ENCODE results near the gene GNB1. TPM values are rescaled to one million over a fixed set of nuclear protein-coding genes. Genes with fewer than 3 reads are reported as not detected.

Gene GNB1
- polyA plus RNA-seq, 3 donors: 41.9 to 357 (median 111) TPM

DNA sequence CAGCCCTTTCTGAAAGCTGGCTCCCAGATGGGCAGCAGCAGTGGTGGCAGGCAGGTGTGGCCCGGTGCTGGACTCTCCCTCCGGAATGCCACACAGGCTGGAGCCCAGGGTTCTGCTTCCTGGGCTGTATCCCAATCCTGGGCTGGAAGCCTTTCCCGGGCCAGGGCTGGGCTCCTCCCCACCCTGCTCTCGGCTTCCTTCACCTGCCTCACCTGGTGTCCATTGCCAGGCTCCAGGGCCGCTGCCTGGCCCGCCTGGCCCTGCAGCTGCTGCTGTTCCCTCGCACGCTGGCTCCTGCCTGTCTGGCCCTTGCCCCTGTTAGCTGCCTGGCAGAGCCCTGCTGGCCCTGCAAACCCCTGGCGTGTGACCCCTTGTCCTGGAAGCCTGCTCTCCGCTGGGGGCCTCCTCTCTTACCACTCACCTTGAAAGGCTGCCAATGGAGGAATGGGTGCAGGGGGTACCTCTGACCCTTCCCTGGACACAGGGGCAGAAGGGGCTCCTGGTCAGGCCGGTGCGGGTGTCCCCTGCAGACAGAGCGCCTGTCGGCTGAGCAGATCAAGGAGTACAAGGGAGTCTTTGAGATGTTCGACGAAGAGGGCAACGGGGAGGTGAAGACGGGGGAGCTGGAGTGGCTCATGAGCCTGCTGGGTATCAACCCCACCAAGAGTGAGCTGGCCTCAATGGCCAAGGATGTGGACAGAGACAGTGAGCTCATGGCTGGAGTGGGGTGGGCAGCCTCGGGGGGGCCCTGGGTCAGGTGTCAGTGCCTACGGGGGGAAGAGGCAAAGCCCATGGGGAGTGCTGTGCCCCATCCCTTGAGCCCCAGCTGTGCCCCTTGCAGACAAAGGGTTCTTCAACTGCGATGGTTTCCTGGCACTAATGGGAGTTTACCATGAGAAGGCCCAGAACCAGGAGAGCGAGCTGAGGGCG, 25.3 kb upstream of the GNB1 start:
- Histone ChIP-seq H3K27me3 (ENCODE audit: control insufficient read depth in 2 of 2, insufficient read depth in 2 of 2, low read length in 2 of 2) (peaks cover 0 to 14% of the 10 kb centered on the region in 2 donors), H3K4me3 (replicated peaks in 1 of 3; ENCODE audit: low read depth in 2 of 3, low read length in 3 of 3) (no peak overlapping the region), H2AFZ (ENCODE audit: insufficient read depth, low read depth, low read length, poor library complexity, severe bottlenecking) (no peak overlapping the region), H3K36me3 (replicated peaks in 1 of 2; ENCODE audit: control insufficient read depth in 1 of 2, insufficient read depth in 2 of 2, low read length in 2 of 2) (no peaks in the 10 kb centered on the region), H3K9ac (ENCODE audit: insufficient read depth, low read length, poor library complexity, severe bottlenecking) (no peak overlapping the region), H3K9me3 (replicated peaks in 1 of 2; ENCODE audit: control insufficient read depth in 1 of 2, insufficient read depth in 1 of 2, low read length in 2 of 2) (no peaks in the 10 kb centered on the region), H3K4me2 (replicated peaks; ENCODE audit: extremely low read depth, low read length, poor library complexity, severe bottlenecking) (no peak overlapping the region), H3K79me2 (ENCODE audit: insufficient read depth, low read length) (no peaks in the 10 kb centered on the region), H4K20me1 (ENCODE audit: insufficient read depth, low read length) (no peaks in the 10 kb centered on the region), H3K4me1 (ENCODE audit: control insufficient read depth in 1 of 2, insufficient read depth in 2 of 2, low read length in 2 of 2) (peaks cover 13 to 19% of the 10 kb centered on the region in 2 donors), H3K27ac (ENCODE audit: low read depth in 1 of 2, low read length in 2 of 2) (no peak overlapping the region)
- no peak for TF ChIP-seq CTCF (IDR thresholded peaks at IDR 0.05)
- no peak for DNase-seq
- intact Hi-C loops (cut with micrococcal nuclease): loop anchor here (5.0 to 10.0 kb wide), 2 partner anchors 219 to 286 kb away; no protein-coding TSS in a partner anchor
- 93% methylated on average over 19 of the region's 23 CpGs for WGBS (ENCODE audit: insufficient coverage)
- no peak overlapping the region for H3K27ac Mint-ChIP-seq
- H3K4me3 Mint-ChIP-seq: peak overlapping the region in 1 of 2 donors; percentile 15
- H3K9me3 Mint-ChIP-seq: peaks cover 0 to 7% (median 0%) of the 10 kb centered on the region in 7 donors
- H3K4me1 Mint-ChIP-seq: peaks cover 7% of the 10 kb centered on the region
- H3K27me3 Mint-ChIP-seq (ENCODE audit: low read depth in 3 of 3): peaks cover 3 to 22% (median 17%) of the 10 kb centered on the region in 3 donors
- no peaks in the 10 kb centered on the region for H3K36me3 Mint-ChIP-seq

GRCh38 chr1:1914971-1915692, 24.2 kb upstream of the GNB1 start, which contains the start of gene CALML6:
Gene CALML6 (plus strand): TSS chr1:1915260. CDS start chr1:1915281, 21 bp downstream.
- no peak within 1 kb of the TSS for H3K4me3 Mint-ChIP-seq
- H3K36me3 Mint-ChIP-seq: no peaks in the 10 kb centered on the region
- no peak within 1 kb of the TSS for H3K27ac ChIP-seq (ENCODE audit: low read depth in 1 of 2, low read length in 2 of 2)
- H3K9me3 Mint-ChIP-seq: peaks cover 0 to 4% (median 0%) of the 10 kb centered on the region in 7 donors
- no peak for DNase-seq
- 92% methylated on average over 11 of the region's 15 CpGs for WGBS (ENCODE audit: insufficient coverage)
- H3K36me3 ChIP-seq (replicated peaks in 1 of 2; ENCODE audit: control insufficient read depth in 1 of 2, insufficient read depth in 2 of 2, low read length in 2 of 2): no peaks in the 10 kb centered on the region
- H2AFZ ChIP-seq (ENCODE audit: insufficient read depth, low read depth, low read length, poor library complexity, severe bottlenecking): no peak within 1 kb of the TSS
- no peak within 1 kb of the TSS for H3K4me3 ChIP-seq (replicated peaks in 1 of 3; ENCODE audit: low read depth in 2 of 3, low read length in 3 of 3)
- H3K27me3 ChIP-seq (ENCODE audit: control insufficient read depth in 2 of 2, insufficient read depth in 2 of 2, low read length in 2 of 2): peaks cover 0 to 18% of the 10 kb centered on the region in 2 donors
- H3K27ac Mint-ChIP-seq: no peak within 1 kb of the TSS
- peaks cover 13 to 19% of the 10 kb centered on the region in 2 donors for H3K4me1 ChIP-seq (ENCODE audit: control insufficient read depth in 1 of 2, insufficient read depth in 2 of 2, low read length in 2 of 2)
- TF ChIP-seq CTCF (IDR thresholded peaks at IDR 0.05): no peak
- no peak within 1 kb of the TSS for H3K9ac ChIP-seq (ENCODE audit: insufficient read depth, low read length, poor library complexity, severe bottlenecking)
- intact Hi-C loops (cut with micrococcal nuclease): loop anchor here (5.0 to 10.0 kb wide), 2 partner anchors 220 to 287 kb away; no protein-coding TSS in a partner anchor
- H3K4me2 ChIP-seq (replicated peaks; ENCODE audit: extremely low read depth, low read length, poor library complexity, severe bottlenecking): no peak within 1 kb of the TSS
- H4K20me1 ChIP-seq (ENCODE audit: insufficient read depth, low read length): no peaks in the 10 kb centered on the region
- H3K9me3 ChIP-seq (replicated peaks in 1 of 2; ENCODE audit: control insufficient read depth in 1 of 2, insufficient read depth in 1 of 2, low read length in 2 of 2): no peaks in the 10 kb centered on the region
- H3K4me1 Mint-ChIP-seq: peaks cover 7% of the 10 kb centered on the region
- H3K27me3 Mint-ChIP-seq (ENCODE audit: low read depth in 3 of 3): peaks cover 3 to 24% (median 17%) of the 10 kb centered on the region in 3 donors
- H3K79me2 ChIP-seq (ENCODE audit: insufficient read depth, low read length): no peaks in the 10 kb centered on the region
